Measurements from ENCODE around the gene TDRD12. TPM values are rescaled to one million over a fixed set of nuclear protein-coding genes. Genes with fewer than 3 reads are reported as not detected.

Gene TDRD12
- polyA plus RNA-seq, 3 donors from 2014 or later, result 0.36 to 0.39 TPM; not detected in 1

Other genes starting within 250 kb of the TDRD12 start
- gene PDCD5, start 138.6 kb upstream of the TDRD12 start, polyA plus RNA-seq, result 100 to 1,000 TPM in 1 of 3 donors, 10 to 100 TPM in 2; 89.1 to 128 (median 93.7) TPM
- gene ANKRD27, start 44.6 kb upstream of the TDRD12 start, polyA plus RNA-seq, result 10 to 100 TPM; 10.2 to 22.3 (median 13.2) TPM
- under 1 TPM in 2 of 3 donors, not detected in 1; 0.12 to 0.30 TPM for gene RGS9BP, start 43.9 kb upstream of the TDRD12 start, polyA plus RNA-seq
- gene NUDT19, start 27.9 kb upstream of the TDRD12 start, polyA plus RNA-seq, result 1 to 10 TPM; 3.3 to 3.6 (median 3.4) TPM
- not detected for gene SLC7A9, start 150.0 kb downstream of the TDRD12 start, polyA plus RNA-seq